ENCODE data around the gene NDUFA5. TPM values are rescaled to one million over a fixed set of nuclear protein-coding genes. Genes with fewer than 3 reads are reported as not detected.
"Not testable (repeated sequence)": the region's sequence is repeated elsewhere in the genome, so short reads cannot be mapped to it uniquely, and the experiment has no call there.

The NDUFA5 gene
- polyA plus RNA-seq, 3 donors from 2014 or later = 80.9 to 99.4 (median 89.2) TPM

GRCh38 chr7:123573896-123574467 is 16.4 kb upstream of the NDUFA5 start:
- H3K27me3 Mint-ChIP-seq (ENCODE audit: low read depth in 3 of 3) = peaks cover 4 to 15% (median 5%) of the 10 kb centered on the region in 3 donors
- DNase-seq = no peak

GRCh38 chr7:123573341-123573740 is 15.7 kb upstream of the NDUFA5 start:
- no peaks in the 10 kb centered on the region for H3K4me1 Mint-ChIP-seq
- no peak overlapping the region for H3K27ac Mint-ChIP-seq
- no peaks in the 10 kb centered on the region for H3K36me3 Mint-ChIP-seq
- peaks cover 0 to 2% (median 0%) of the 10 kb centered on the region in 6 donors for H3K9me3 Mint-ChIP-seq
- H3K27me3 Mint-ChIP-seq (ENCODE audit: low read depth in 3 of 3) = peaks cover 5 to 13% (median 6%) of the 10 kb centered on the region in 3 donors
- H3K4me3 Mint-ChIP-seq = no peak overlapping the region
- no peak for DNase-seq

More at GRCh38 chr7:123573896-123574467, 16.4 kb upstream of the NDUFA5 start:
- Mint-ChIP-seq H3K36me3 (no peaks in the 10 kb centered on the region), H3K27ac (no peak overlapping the region), H3K9me3 (peaks cover 0 to 3% (median 0%) of the 10 kb centered on the region in 6 donors), H3K4me1 (no peaks in the 10 kb centered on the region), H3K4me3 (no peak overlapping the region)

GRCh38 chr7:123571684-123572083 is 14.1 kb upstream of the NDUFA5 start:
- no peak overlapping the region for H3K27ac Mint-ChIP-seq
- H3K9me3 Mint-ChIP-seq = no peaks in the 10 kb centered on the region
- DNase-seq = no peak
- no peaks in the 10 kb centered on the region for H3K4me1 Mint-ChIP-seq
- H3K27me3 Mint-ChIP-seq (ENCODE audit: low read depth in 3 of 3) = peaks cover 7 to 11% (median 8%) of the 10 kb centered on the region in 3 donors
- H3K4me3 Mint-ChIP-seq = no peak overlapping the region
- H3K36me3 Mint-ChIP-seq = no peaks in the 10 kb centered on the region

GRCh38 chr7:123571187-123571586 is 13.6 kb upstream of the NDUFA5 start:
- H3K27ac Mint-ChIP-seq = no peak overlapping the region
- H3K36me3 Mint-ChIP-seq = no peaks in the 10 kb centered on the region
- no peaks in the 10 kb centered on the region for H3K4me1 Mint-ChIP-seq
- no peak overlapping the region for H3K4me3 Mint-ChIP-seq
- H3K9me3 Mint-ChIP-seq = no peaks in the 10 kb centered on the region
- H3K27me3 Mint-ChIP-seq (ENCODE audit: low read depth in 3 of 3) = peaks cover 6 to 8% (median 8%) of the 10 kb centered on the region in 3 donors
- DNase-seq = no peak

- no peak for DNase-seq
- H3K9me3 Mint-ChIP-seq = no peaks in the 10 kb centered on the region
- no peak overlapping the region for H3K27ac Mint-ChIP-seq
- H3K36me3 Mint-ChIP-seq = no peaks in the 10 kb centered on the region
- no peak overlapping the region for H3K4me3 Mint-ChIP-seq
- peaks cover 6 to 7% (median 6%) of the 10 kb centered on the region in 3 donors for H3K27me3 Mint-ChIP-seq (ENCODE audit: low read depth in 3 of 3)
- no peaks in the 10 kb centered on the region for H3K4me1 Mint-ChIP-seq
Observed at GRCh38 chr7:123570390-123571182, 13.0 kb upstream of the NDUFA5 start.

- no peak overlapping the region for H3K27ac Mint-ChIP-seq
- no peaks in the 10 kb centered on the region for H3K9me3 Mint-ChIP-seq
- H3K4me3 Mint-ChIP-seq = no peak overlapping the region
- no peaks in the 10 kb centered on the region for H3K4me1 Mint-ChIP-seq
- H3K36me3 Mint-ChIP-seq = no peaks in the 10 kb centered on the region
- no peak for DNase-seq
- peaks cover 4 to 6% (median 5%) of the 10 kb centered on the region in 3 donors for H3K27me3 Mint-ChIP-seq (ENCODE audit: low read depth in 3 of 3)
Observed at GRCh38 chr7:123569352-123570010, 11.9 kb upstream of the NDUFA5 start.

- no peak overlapping the region for H3K4me3 Mint-ChIP-seq
- H3K36me3 Mint-ChIP-seq = no peaks in the 10 kb centered on the region
- no peaks in the 10 kb centered on the region for H3K4me1 Mint-ChIP-seq
- H3K27ac Mint-ChIP-seq = no peak overlapping the region
- DNase-seq = no peak
- no peaks in the 10 kb centered on the region for H3K9me3 Mint-ChIP-seq
- peaks cover 0 to 6% (median 4%) of the 10 kb centered on the region in 3 donors for H3K27me3 Mint-ChIP-seq (ENCODE audit: low read depth in 3 of 3)
Observed at GRCh38 chr7:123562121-123562520, 4.5 kb upstream of the NDUFA5 start.

GRCh38 chr7:123558289-123558874 is 764 bp upstream of the NDUFA5 start:
- no peak overlapping the region for H3K4me3 Mint-ChIP-seq
- peaks cover 2 to 6% of the 10 kb centered on the region in 2 donors for H3K4me1 Mint-ChIP-seq
- no peaks in the 10 kb centered on the region for H3K9me3 Mint-ChIP-seq
- no peak for DNase-seq
- peaks cover 0 to 4% (median 3%) of the 10 kb centered on the region in 3 donors for H3K27me3 Mint-ChIP-seq (ENCODE audit: low read depth in 3 of 3)
- H3K27ac Mint-ChIP-seq = peak overlapping the region in 1 of 6 donors; percentile 10
- no peaks in the 10 kb centered on the region for H3K36me3 Mint-ChIP-seq

GRCh38 chr7:123557016-123557397 is 611 bp downstream of the NDUFA5 start:
- Mint-ChIP-seq H3K4me3 (no peak overlapping the region), H3K27ac (no peak overlapping the region), H3K36me3 (peaks cover 5 to 9% (median 5%) of the 10 kb centered on the region in 3 donors), H3K4me1 (peaks cover 10 to 14% of the 10 kb centered on the region in 2 donors), H3K9me3 (no peaks in the 10 kb centered on the region), H3K27me3 (ENCODE audit: low read depth in 3 of 3) (peaks cover 0 to 4% (median 4%) of the 10 kb centered on the region in 3 donors)
- DNase-seq = no peak

GRCh38 chr7:123555484-123555883 is 2.1 kb downstream of the NDUFA5 start:
- no peaks in the 10 kb centered on the region for H3K9me3 Mint-ChIP-seq
- no peak overlapping the region for H3K27ac Mint-ChIP-seq
- peaks cover 10 to 14% of the 10 kb centered on the region in 2 donors for H3K4me1 Mint-ChIP-seq
- H3K27me3 Mint-ChIP-seq (ENCODE audit: low read depth in 3 of 3) = peaks cover 0 to 3% (median 0%) of the 10 kb centered on the region in 3 donors
- no peak for DNase-seq
- peaks cover 5 to 11% (median 5%) of the 10 kb centered on the region in 3 donors for H3K36me3 Mint-ChIP-seq
- H3K4me3 Mint-ChIP-seq = no peak overlapping the region

GRCh38 chr7:123553159-123553558 is 4.5 kb downstream of the NDUFA5 start:
- H3K36me3 Mint-ChIP-seq = peaks cover 9 to 26% (median 10%) of the 10 kb centered on the region in 3 donors
- no peaks in the 10 kb centered on the region for H3K9me3 Mint-ChIP-seq
- no peak overlapping the region for H3K4me3 Mint-ChIP-seq
- no peak for DNase-seq
- peaks cover 0 to 2% (median 0%) of the 10 kb centered on the region in 3 donors for H3K27me3 Mint-ChIP-seq (ENCODE audit: low read depth in 3 of 3)
- H3K27ac Mint-ChIP-seq = peak overlapping the region in 1 of 6 donors; percentile 8
- H3K4me1 Mint-ChIP-seq = peaks cover 10 to 23% of the 10 kb centered on the region in 2 donors

GRCh38 chr7:123552641-123553040 is 5.0 kb downstream of the NDUFA5 start:
- Mint-ChIP-seq H3K4me3 (no peak overlapping the region), H3K9me3 (no peaks in the 10 kb centered on the region), H3K36me3 (peaks cover 9 to 27% (median 12%) of the 10 kb centered on the region in 3 donors), H3K27me3 (ENCODE audit: low read depth in 3 of 3) (peaks cover 0 to 2% (median 0%) of the 10 kb centered on the region in 3 donors), H3K4me1 (peaks cover 10 to 25% of the 10 kb centered on the region in 2 donors), H3K27ac (peak overlapping the region in 1 of 6 donors; percentile 36)
- no peak for DNase-seq

GRCh38 chr7:123552134-123552533 is 5.5 kb downstream of the NDUFA5 start:
- Mint-ChIP-seq H3K36me3 (peaks cover 9 to 27% (median 17%) of the 10 kb centered on the region in 3 donors), H3K4me1 (peaks cover 10 to 29% of the 10 kb centered on the region in 2 donors)
- DNase-seq; H3K9me3 Mint-ChIP-seq; H3K27me3 Mint-ChIP-seq (ENCODE audit: low read depth in 3 of 3); H3K4me3 Mint-ChIP-seq; H3K27ac Mint-ChIP-seq: not testable (repeated sequence)

Data from immature natural killer cell (primary cell).